HG03520 (cell line): Measurements from ENCODE around the gene LBX1.

Experiments used
- ATAC-seq: cut with Tn5 transposase; IDR thresholded peaks from one replicate; pipeline ENCODE4 v1.9.1; 2021; ENCODE audit warnings: mild to moderate bottlenecking, moderate library complexity; ENCODE audit not compliant: unreplicated experiment

Gene LBX1

GRCh38 chr10:101244321-101245050 is 15.2 kb upstream of the LBX1 start:
- ATAC-seq: no peak

- no peak for ATAC-seq
These were observed 12.8 kb upstream of the LBX1 start for GRCh38 chr10:101241840-101242707.

GRCh38 chr10:101238732-101239105 is 9.5 kb upstream of the LBX1 start:
- no peak for ATAC-seq

GRCh38 chr10:101237982-101238731 is 8.9 kb upstream of the LBX1 start:
- ATAC-seq: no peak

GRCh38 chr10:101237081-101237981 is 8.1 kb upstream of the LBX1 start:
- no peak for ATAC-seq

- no peak for ATAC-seq
These were observed 7.3 kb upstream of the LBX1 start for GRCh38 chr10:101236376-101237080.

GRCh38 chr10:101235766-101236165 is 6.5 kb upstream of the LBX1 start:
- no peak for ATAC-seq

- no peak for ATAC-seq
These were observed 5.1 kb upstream of the LBX1 start for GRCh38 chr10:101234333-101234732.

GRCh38 chr10:101233863-101234262 is 4.6 kb upstream of the LBX1 start:
- no peak for ATAC-seq

GRCh38 chr10:101233443-101233842 is 4.2 kb upstream of the LBX1 start:
- no peak for ATAC-seq

GRCh38 chr10:101231912-101232689 is 2.8 kb upstream of the LBX1 start:
- no peak for ATAC-seq

- ATAC-seq: no peak
These were observed 1.8 kb upstream of the LBX1 start for GRCh38 chr10:101231092-101231491.

GRCh38 chr10:101230183-101230917 is 1.1 kb upstream of the LBX1 start:
- no peak for ATAC-seq

GRCh38 chr10:101228966-101229265 is 347 bp downstream of the LBX1 start:
- no peak for ATAC-seq

- no peak for ATAC-seq
These were observed 904 bp downstream of the LBX1 start for GRCh38 chr10:101228153-101228965.

- no peak for ATAC-seq
These were observed 1.7 kb downstream of the LBX1 start for GRCh38 chr10:101227429-101228152.
